Astrocyte (in vitro differentiated cells and primary cell): ENCODE results near the gene RTN4RL2. TPM values are rescaled to one million over a fixed set of nuclear protein-coding genes. Genes with fewer than 3 reads are reported as not detected.
"Not testable (repeated sequence)": the region's sequence is repeated elsewhere in the genome, so short reads cannot be mapped to it uniquely, and the experiment has no call there.

ENCODE experiments used
- DNase-seq: peaks from one replicate; pipeline ENCODE4 v3.0.0-alpha.2; 2010; ENCODE audit warnings: low read depth
- FAIRE-seq: peaks from 2 replicates; lab custom pipeline; 2011; peaks lifted over from hg19 to GRCh38; lab: Jason Lieb, UNC
- H2AFZ ChIP-seq: 2 replicates; pipeline ENCODE4 v1.6.0; 2012; ENCODE audit warnings: low read depth, low read length, inconsistent platforms
- H3K27ac ChIP-seq: 2 replicates; pipeline ENCODE4 v1.5.1; 2011; ENCODE audit warnings: low read depth, low read length, inconsistent platforms
- H3K27me3 ChIP-seq: 2 replicates; pipeline ENCODE4 v1.6.0; 2011; ENCODE audit warnings: low read length, inconsistent platforms; ENCODE audit not compliant: insufficient read depth
- H3K36me3 ChIP-seq: 2 replicates; pipeline ENCODE4 v1.5.1; 2011; ENCODE audit warnings: low read length, inconsistent platforms; ENCODE audit not compliant: insufficient read depth
- H3K4me1 ChIP-seq: 2 replicates; pipeline ENCODE4 v1.5.1; 2011; ENCODE audit warnings: low read length, inconsistent platforms; ENCODE audit not compliant: insufficient read depth
- H3K4me2 ChIP-seq: 2 replicates; pipeline ENCODE4 v1.6.0; 2012; ENCODE audit warnings: low read length, inconsistent platforms
- H3K4me3 ChIP-seq: 2 replicates; pipeline ENCODE4 v1.5.1; 2011; ENCODE audit warnings: low read depth, mild to moderate bottlenecking, low read length, inconsistent platforms; ENCODE audit not compliant: insufficient read depth
- H3K79me2 ChIP-seq: 2 replicates; pipeline ENCODE4 v1.6.0; 2012; ENCODE audit warnings: mild to moderate bottlenecking, low read length, inconsistent platforms; ENCODE audit not compliant: insufficient read depth
- H3K9ac ChIP-seq: 2 replicates; pipeline ENCODE4 v1.6.0; 2012; ENCODE audit warnings: mild to moderate bottlenecking, low read length, inconsistent platforms
- H3K9me3 ChIP-seq: 2 replicates; pipeline ENCODE4 v1.5.1; 2012; ENCODE audit warnings: low read depth, mild to moderate bottlenecking, low read length, inconsistent platforms; ENCODE audit not compliant: insufficient read depth
- H4K20me1 ChIP-seq: 2 replicates; pipeline ENCODE4 v1.6.0; 2012; ENCODE audit warnings: low read length, inconsistent platforms; ENCODE audit not compliant: insufficient read depth
- H3K27ac Mint-ChIP-seq: one replicate; pipeline ENCODE4 v1.8.0; 2021; ENCODE audit warnings: mild to moderate bottlenecking, mixed read lengths; ENCODE audit not compliant: unreplicated experiment
- H3K27me3 Mint-ChIP-seq: one replicate; pipeline ENCODE4 v1.8.0; 2021; ENCODE audit warnings: low read depth, mixed read lengths; ENCODE audit not compliant: unreplicated experiment
- H3K36me3 Mint-ChIP-seq: one replicate; pipeline ENCODE4 v1.8.0; 2021; ENCODE audit warnings: low read depth, mixed read lengths; ENCODE audit not compliant: unreplicated experiment
- H3K4me1 Mint-ChIP-seq: one replicate; pipeline ENCODE4 v1.8.0; 2021; ENCODE audit warnings: low read depth, mixed read lengths; ENCODE audit not compliant: unreplicated experiment
- H3K4me3 Mint-ChIP-seq: one replicate; pipeline ENCODE4 v1.8.0; 2021; ENCODE audit warnings: mild to moderate bottlenecking, moderate library complexity, mixed read lengths; ENCODE audit not compliant: unreplicated experiment
- H3K9me3 Mint-ChIP-seq: one replicate; pipeline ENCODE4 v1.8.0; 2021; ENCODE audit warnings: mild to moderate bottlenecking, mixed read lengths; ENCODE audit not compliant: unreplicated experiment
- CTCF ChIP-seq: IDR thresholded peaks from 2 replicates; pipeline ENCODE4 v1.5.1; 2011; ENCODE audit warnings: low read depth, mild to moderate bottlenecking, inconsistent platforms, low read length, moderate library complexity; ENCODE audit not compliant: insufficient read depth
- EZH2 ChIP-seq: IDR thresholded peaks from 2 replicates; pipeline ENCODE4 v1.6.1; 2012; ENCODE audit warnings: mild to moderate bottlenecking, low read length, inconsistent platforms; ENCODE audit not compliant: insufficient read depth
- total RNA-seq: library from RNA; stranded (reverse); gene quantifications from 2 replicates; pipeline ENCODE4 v1.2.1, GENCODE V29; 2021

Gene RTN4RL2
- total RNA-seq, 1 donor from 2014 or later = 0.50 TPM

GRCh38 chr11:57440744-57441414 lies 19.4 kb upstream of the RTN4RL2 start:
- Mint-ChIP-seq H3K27ac (no peak overlapping the region), H3K9me3 (no peaks in the 10 kb centered on the region), H3K4me3 (no peak overlapping the region), H3K4me1 (no peaks in the 10 kb centered on the region), H3K27me3 (peaks cover 15% of the 10 kb centered on the region), H3K36me3 (peaks cover 3% of the 10 kb centered on the region)
- Histone ChIP-seq H3K79me2 (no peaks in the 10 kb centered on the region), H3K4me1 (no peaks in the 10 kb centered on the region), H3K27me3 (peaks cover 8% of the 10 kb centered on the region), H3K27ac (no peak overlapping the region), H3K4me3 (no peak overlapping the region), H2AFZ (no peak overlapping the region), H4K20me1 (no peaks in the 10 kb centered on the region), H3K4me2 (no peak overlapping the region), H3K36me3 (no peaks in the 10 kb centered on the region), H3K9ac (no peak overlapping the region), H3K9me3 (no peaks in the 10 kb centered on the region)
- FAIRE-seq = no peak
- no peak for DNase-seq
- TF ChIP-seq EZH2 = no peak
- no peak for TF ChIP-seq CTCF

GRCh38 chr11:57444362-57445121 lies 15.8 kb upstream of the RTN4RL2 start:
- H3K27me3 Mint-ChIP-seq = peaks cover 14% of the 10 kb centered on the region
- H3K4me3 ChIP-seq = no peak overlapping the region
- no peaks in the 10 kb centered on the region for H3K4me1 ChIP-seq
- H2AFZ ChIP-seq = no peak overlapping the region
- no peak overlapping the region for H3K27ac Mint-ChIP-seq
- H3K79me2 ChIP-seq = no peaks in the 10 kb centered on the region
- H3K27me3 ChIP-seq = peaks cover 15% of the 10 kb centered on the region
- no peaks in the 10 kb centered on the region for H3K36me3 Mint-ChIP-seq
- no peak for TF ChIP-seq EZH2
- no peaks in the 10 kb centered on the region for H3K4me1 Mint-ChIP-seq
- no peak for DNase-seq
- H3K9me3 Mint-ChIP-seq = peaks cover 4% of the 10 kb centered on the region
- no peaks in the 10 kb centered on the region for H4K20me1 ChIP-seq
- no peak overlapping the region for H3K9ac ChIP-seq
- H3K27ac ChIP-seq = no peak overlapping the region
- no peaks in the 10 kb centered on the region for H3K9me3 ChIP-seq
- H3K4me2 ChIP-seq = no peak overlapping the region
- H3K36me3 ChIP-seq = no peaks in the 10 kb centered on the region
- FAIRE-seq = no peak
- no peak overlapping the region for H3K4me3 Mint-ChIP-seq

- H3K4me2 ChIP-seq, H3K4me1 ChIP-seq, H3K9ac ChIP-seq, H3K27ac Mint-ChIP-seq, H4K20me1 ChIP-seq, H3K4me1 Mint-ChIP-seq, H2AFZ ChIP-seq, FAIRE-seq, H3K4me3 Mint-ChIP-seq, H3K36me3 ChIP-seq, H3K79me2 ChIP-seq, H3K27ac ChIP-seq, H3K9me3 Mint-ChIP-seq, H3K36me3 Mint-ChIP-seq, DNase-seq, H3K4me3 ChIP-seq, H3K9me3 ChIP-seq: not testable (repeated sequence)
- peaks cover 11% of the 10 kb centered on the region for H3K27me3 ChIP-seq
- peaks cover 14% of the 10 kb centered on the region for H3K27me3 Mint-ChIP-seq
Observed at GRCh38 chr11:57445122-57445394, 15.3 kb upstream of the RTN4RL2 start.
